Activated CD8-positive, alpha-beta T cell treated with anti-CD3 and anti-CD28 coated beads, Interleukin-2, amount 10 ng/mL, durations not matched to agents 7 days and 5 days (primary cell): Measurements from ENCODE around the gene BRDT. TPM values are rescaled to one million over a fixed set of nuclear protein-coding genes. Genes with fewer than 3 reads are reported as not detected.

Source experiments
- ATAC-seq: fragments of 150-1000 bp; cut with Tn5 transposase; one replicate; pipeline ENCODE4 v1.10.0; 2021; ENCODE audit warnings: moderate library complexity
- CTCF ChIA-PET: fragments of 350-600 bp; sonication (Branson Sonifier 250); formaldehyde crosslinking; loops from one replicate; lab custom pipeline; 2021; ENCODE audit warnings: antibody characterized with exemption; lab: Charles Lee
- POLR2A ChIA-PET: fragments of 350-600 bp; sonication (Branson Sonifier 250); formaldehyde crosslinking; loops from one replicate; lab custom pipeline; 2021; ENCODE audit warnings: antibody characterized with exemption; lab: Charles Lee
- DNase-seq: peaks from one replicate; pipeline ENCODE4 v3.0.0-alpha.2; 2020
- H3K27ac Mint-ChIP-seq: one replicate; pipeline ENCODE4 v1.8.0; 2021; ENCODE audit warnings: mild to moderate bottlenecking, mixed read lengths
- H3K27me3 Mint-ChIP-seq: one replicate; pipeline ENCODE4 v1.8.0; 2021; ENCODE audit warnings: low read depth, mixed read lengths
- H3K36me3 Mint-ChIP-seq: one replicate; pipeline ENCODE4 v1.8.0; 2021; ENCODE audit warnings: low read depth, mixed read lengths
- H3K4me1 Mint-ChIP-seq: one replicate; pipeline ENCODE4 v1.8.0; 2021; ENCODE audit warnings: low read depth, mixed read lengths
- H3K4me3 Mint-ChIP-seq: one replicate; pipeline ENCODE4 v1.8.0; 2021; ENCODE audit warnings: mild to moderate bottlenecking, mixed read lengths
- H3K9me3 Mint-ChIP-seq: one replicate; pipeline ENCODE4 v1.8.0; 2022; ENCODE audit warnings: mixed read lengths; ENCODE audit not compliant: insufficient read depth
- total RNA-seq, 2 experiments: library from RNA; stranded (reverse); gene quantifications; one replicate each; pipeline ENCODE4 v1.2.3, GENCODE V29; 2021

BRDT gene
- total RNA-seq, 2 experiments from 2014 or later = not detected

GRCh38 chr1:91937613-91938012, 11.6 kb upstream of the BRDT start:
- H3K9me3 Mint-ChIP-seq = no peaks in the 10 kb centered on the region
- no peak overlapping the region for H3K27ac Mint-ChIP-seq
- no peaks in the 10 kb centered on the region for H3K27me3 Mint-ChIP-seq
- DNase-seq (no peak), ATAC-seq (no peak)
- no peaks in the 10 kb centered on the region for H3K36me3 Mint-ChIP-seq
- H3K4me3 Mint-ChIP-seq = no peak overlapping the region
- H3K4me1 Mint-ChIP-seq = no peaks in the 10 kb centered on the region
- ChIA-PET POLR2A (no interaction called here), CTCF (interaction anchor here (0.6 kb wide), 1 partner anchor 418 kb away, joined by 3 read pairs; no protein-coding TSS in a partner anchor)

- no peak for ATAC-seq
- H3K36me3 Mint-ChIP-seq = no peaks in the 10 kb centered on the region
- no peaks in the 10 kb centered on the region for H3K9me3 Mint-ChIP-seq
- ChIA-PET POLR2A (no interaction called here), CTCF (interaction anchor here (1.0 to 1.2 kb wide), 2 partner anchors 13 to 426 kb away, joined by 3 to 4 read pairs; no protein-coding TSS in a partner anchor)
- DNase-seq = no peak
- no peak overlapping the region for H3K27ac Mint-ChIP-seq
- no peaks in the 10 kb centered on the region for H3K27me3 Mint-ChIP-seq
- no peaks in the 10 kb centered on the region for H3K4me1 Mint-ChIP-seq
- no peak overlapping the region for H3K4me3 Mint-ChIP-seq
These were observed 8.7 kb upstream of the BRDT start for GRCh38 chr1:91940496-91940895.

GRCh38 chr1:91944087-91944486, 5.1 kb upstream of the BRDT start:
- POLR2A ChIA-PET = no interaction called here

GRCh38 chr1:91948097-91948496, 1.1 kb upstream of the BRDT start:
- peak overlapping the region; percentile 75 for H3K27ac Mint-ChIP-seq
- no peak for DNase-seq
- H3K36me3 Mint-ChIP-seq = peaks cover 5% of the 10 kb centered on the region
- ChIA-PET POLR2A (no interaction called here), CTCF (no interaction called here)
- peak; percentile 23 for ATAC-seq
- H3K4me3 Mint-ChIP-seq = peak overlapping the region; percentile 52
- H3K27me3 Mint-ChIP-seq = no peaks in the 10 kb centered on the region
- peaks cover 17% of the 10 kb centered on the region for H3K4me1 Mint-ChIP-seq
- peaks cover 9% of the 10 kb centered on the region for H3K9me3 Mint-ChIP-seq

More at GRCh38 chr1:91944087-91944486, 5.1 kb upstream of the BRDT start:
- no peak overlapping the region for H3K4me3 Mint-ChIP-seq
- H3K27me3 Mint-ChIP-seq = no peaks in the 10 kb centered on the region
- H3K9me3 Mint-ChIP-seq = peaks cover 9% of the 10 kb centered on the region
- CTCF ChIA-PET = no interaction called here
- peaks cover 5% of the 10 kb centered on the region for H3K36me3 Mint-ChIP-seq
- no peak overlapping the region for H3K27ac Mint-ChIP-seq
- no peak for DNase-seq
- ATAC-seq = no peak
- peaks cover 16% of the 10 kb centered on the region for H3K4me1 Mint-ChIP-seq

GRCh38 chr1:91948501-91949355, 473 bp upstream of the BRDT start:
- Mint-ChIP-seq H3K9me3 (peaks cover 9% of the 10 kb centered on the region), H3K27ac (peak overlapping the region; percentile 75), H3K36me3 (peaks cover 5% of the 10 kb centered on the region), H3K4me3 (peak overlapping the region; percentile 52), H3K4me1 (peaks cover 17% of the 10 kb centered on the region), H3K27me3 (no peaks in the 10 kb centered on the region)
- peak; percentile 67 for ATAC-seq
- ChIA-PET POLR2A (no interaction called here), CTCF (no interaction called here)
- DNase-seq = peak; percentile 53

- CTCF ChIA-PET = no interaction called here
- ATAC-seq = no peak
- Mint-ChIP-seq H3K27me3 (no peaks in the 10 kb centered on the region), H3K36me3 (peaks cover 5% of the 10 kb centered on the region), H3K27ac (no peak overlapping the region), H3K4me1 (peaks cover 16% of the 10 kb centered on the region), H3K4me3 (no peak overlapping the region), H3K9me3 (peaks cover 9% of the 10 kb centered on the region)
- no peak for DNase-seq
- POLR2A ChIA-PET = interaction anchor here (0.6 kb wide), 1 partner anchor 321 kb away, joined by 5 read pairs; no protein-coding TSS in a partner anchor
These were observed 3.0 kb downstream of the BRDT start for GRCh38 chr1:91952187-91952586.

- no peaks in the 10 kb centered on the region for H3K36me3 Mint-ChIP-seq
- ATAC-seq (no peak), DNase-seq (no peak)
- CTCF ChIA-PET = no interaction called here
- POLR2A ChIA-PET = no interaction called here
- no peak overlapping the region for H3K4me3 Mint-ChIP-seq
- H3K4me1 Mint-ChIP-seq = no peaks in the 10 kb centered on the region
- H3K27me3 Mint-ChIP-seq = no peaks in the 10 kb centered on the region
- no peaks in the 10 kb centered on the region for H3K9me3 Mint-ChIP-seq
- H3K27ac Mint-ChIP-seq = no peak overlapping the region
These were observed 9.7 kb downstream of the BRDT start for GRCh38 chr1:91958926-91959325.

GRCh38 chr1:91968334-91968733, 19.1 kb downstream of the BRDT start:
- ChIA-PET POLR2A (no interaction called here), CTCF (interaction anchor here (0.6 kb wide), 1 partner anchor 593 kb away, joined by 3 read pairs; no protein-coding TSS in a partner anchor)
- H3K27me3 Mint-ChIP-seq = no peaks in the 10 kb centered on the region
- H3K9me3 Mint-ChIP-seq = no peaks in the 10 kb centered on the region
- H3K27ac Mint-ChIP-seq = no peak overlapping the region
- no peaks in the 10 kb centered on the region for H3K36me3 Mint-ChIP-seq
- no peaks in the 10 kb centered on the region for H3K4me1 Mint-ChIP-seq
- H3K4me3 Mint-ChIP-seq = no peak overlapping the region
- DNase-seq = no peak
- no peak for ATAC-seq

GRCh38 chr1:91979383-91979782, 30.2 kb downstream of the BRDT start:
- H3K27me3 Mint-ChIP-seq = peaks cover 5% of the 10 kb centered on the region
- CTCF ChIA-PET = interaction anchor here (1.0 to 1.8 kb wide), 2 partner anchors 10 to 17 kb away, joined by 3 to 6 read pairs; no protein-coding TSS in a partner anchor

GRCh38 chr1:91980663-91981062, 31.5 kb downstream of the BRDT start:
- ChIA-PET POLR2A (no interaction called here), CTCF (interaction anchor here (1.0 to 1.8 kb wide), 2 partner anchors 11 to 16 kb away, joined by 3 to 6 read pairs; no protein-coding TSS in a partner anchor)
- no peak overlapping the region for H3K4me3 Mint-ChIP-seq
- DNase-seq = no peak
- H3K27ac Mint-ChIP-seq = no peak overlapping the region
- H3K36me3 Mint-ChIP-seq = no peaks in the 10 kb centered on the region
- no peaks in the 10 kb centered on the region for H3K4me1 Mint-ChIP-seq
- H3K27me3 Mint-ChIP-seq = peaks cover 2% of the 10 kb centered on the region
- ATAC-seq = no peak
- H3K9me3 Mint-ChIP-seq = no peaks in the 10 kb centered on the region

More at GRCh38 chr1:91979383-91979782, 30.2 kb downstream of the BRDT start:
- H3K4me3 Mint-ChIP-seq = no peak overlapping the region
- no peaks in the 10 kb centered on the region for H3K36me3 Mint-ChIP-seq
- no peak overlapping the region for H3K27ac Mint-ChIP-seq
- DNase-seq (no peak), ATAC-seq (no peak)
- H3K9me3 Mint-ChIP-seq = no peaks in the 10 kb centered on the region
- POLR2A ChIA-PET = no interaction called here
- no peaks in the 10 kb centered on the region for H3K4me1 Mint-ChIP-seq

GRCh38 chr1:91981996-91982609, 32.9 kb downstream of the BRDT start:
- ChIA-PET CTCF (no interaction called here), POLR2A (no interaction called here)
- no peak overlapping the region for H3K27ac Mint-ChIP-seq
- no peaks in the 10 kb centered on the region for H3K9me3 Mint-ChIP-seq
- peaks cover 2% of the 10 kb centered on the region for H3K27me3 Mint-ChIP-seq
- ATAC-seq (no peak), DNase-seq (no peak)
- no peak overlapping the region for H3K4me3 Mint-ChIP-seq
- H3K4me1 Mint-ChIP-seq = no peaks in the 10 kb centered on the region
- no peaks in the 10 kb centered on the region for H3K36me3 Mint-ChIP-seq

- no peak for DNase-seq
- Mint-ChIP-seq H3K27me3 (peaks cover 2% of the 10 kb centered on the region), H3K36me3 (no peaks in the 10 kb centered on the region), H3K4me3 (no peak overlapping the region), H3K4me1 (no peaks in the 10 kb centered on the region), H3K27ac (no peak overlapping the region), H3K9me3 (no peaks in the 10 kb centered on the region)
- POLR2A ChIA-PET = no interaction called here
- ATAC-seq = no peak
- CTCF ChIA-PET = interaction anchor here (1.2 kb wide), 1 partner anchor 298 kb away, joined by 4 read pairs; no protein-coding TSS in a partner anchor
These were observed 44.1 kb downstream of the BRDT start for GRCh38 chr1:91993256-91993655.
